Vagina (tissue), 2 donors: ENCODE results near the gene KRTAP10-12. TPM values are rescaled to one million over a fixed set of nuclear protein-coding genes. Genes with fewer than 3 reads are reported as not detected.

ENCODE experiments used
- DNase-seq, 2 donors: peaks; one replicate each; pipeline ENCODE4 v3.0.0-alpha.2; 2017; ENCODE audit errors: extremely low spot score in 2 of 2
- H3K27ac ChIP-seq: fragments of 200-600 bp; sonication (generic); one replicate; pipeline ENCODE4 v1.5.1; 2019
- H3K27me3 ChIP-seq: fragments of 200-600 bp; sonication (generic); one replicate; pipeline ENCODE4 v1.5.1; 2019
- H3K36me3 ChIP-seq, 2 donors: fragments of 200-600 bp; sonication (generic); one replicate each; pipeline ENCODE4 v1.5.1; 2017 to 2019
- H3K4me1 ChIP-seq: fragments of 200-600 bp; sonication (generic); one replicate; pipeline ENCODE4 v1.5.1; 2019
- H3K4me3 ChIP-seq, 2 donors: fragments of 200-600 bp; sonication (generic); 1 replicate in 1 of 2; 2 replicates in 1 of 2; pipeline ENCODE4 v1.5.1; 2016 to 2019
- H3K9me3 ChIP-seq: fragments of 200-600 bp; sonication (generic); one replicate; pipeline ENCODE4 v1.5.1; 2019
- CTCF ChIP-seq, 3 experiments: fragments of 450-650 bp in 2 of 3; fragments of 200-600 bp in 1 of 3; sonication (generic) in 1 of 3; IDR thresholded peaks; one replicate each; pipeline ENCODE4 v1.5.1; 2017 to 2019; ENCODE audit warnings: antibody characterized with exemption in 3 of 3, mild to moderate bottlenecking in 2 of 3, moderate library complexity in 2 of 3
- POLR2A ChIP-seq, 2 donors: fragments of 450-650 bp; IDR thresholded peaks; one replicate each; pipeline ENCODE4 v1.6.1; 2017; ENCODE audit warnings: antibody characterized with exemption in 2 of 2, mild to moderate bottlenecking in 2 of 2, moderate library complexity in 2 of 2
- POLR2AphosphoS5 ChIP-seq, 2 donors: sonication (generic); formaldehyde crosslinking; IDR thresholded peaks; one replicate each; pipeline ENCODE4 v1.9.0; 2017; ENCODE audit warnings: antibody characterized with exemption in 2 of 2, mild to moderate bottlenecking in 2 of 2, low read depth in 1 of 2; ENCODE audit not compliant: insufficient read depth in 1 of 2
- intact Hi-C: fragments of 100-400 bp; cut with DNase I; formaldehyde crosslinking; loops from one replicate; pipeline ENCODE4 v1.15.1; 2023
- total RNA-seq: library from RNA; depleted of rRNA; stranded (reverse); fragments of >200 nt; gene quantifications from one replicate; pipeline ENCODE4 v1.2.3, GENCODE V29; 2016

The KRTAP10-12 gene
- total RNA-seq, 1 donor from 2014 or later = not detected

- H3K4me1 ChIP-seq = no peaks in the 10 kb centered on the region
- DNase-seq = peak; percentile 64 to 81
- H3K27ac ChIP-seq = no peak overlapping the region
- no peak for TF ChIP-seq CTCF (IDR thresholded peaks at IDR 0.05)
- TF ChIP-seq POLR2AphosphoS5 (IDR thresholded peaks at IDR 0.05; ENCODE audit: insufficient read depth in 1 of 2, low read depth in 1 of 2) = no peak
- no peak for TF ChIP-seq POLR2A (IDR thresholded peaks at IDR 0.05)
- H3K9me3 ChIP-seq = no peaks in the 10 kb centered on the region
- H3K27me3 ChIP-seq = no peaks in the 10 kb centered on the region
- intact Hi-C loops = no loop called here
- no peaks in the 10 kb centered on the region for H3K36me3 ChIP-seq
- H3K4me3 ChIP-seq = no peak overlapping the region
These were observed 2.2 kb upstream of the KRTAP10-12 start for GRCh38 chr21:44694776-44695175.

- peak; percentile 54 to 81 for DNase-seq
- H3K4me1 ChIP-seq = no peaks in the 10 kb centered on the region
- intact Hi-C loops = no loop called here
- H3K4me3 ChIP-seq = no peak overlapping the region
- no peaks in the 10 kb centered on the region for H3K9me3 ChIP-seq
- no peaks in the 10 kb centered on the region for H3K36me3 ChIP-seq
- no peaks in the 10 kb centered on the region for H3K27me3 ChIP-seq
- no peak for TF ChIP-seq CTCF (IDR thresholded peaks at IDR 0.05)
- no peak for TF ChIP-seq POLR2AphosphoS5 (IDR thresholded peaks at IDR 0.05; ENCODE audit: insufficient read depth in 1 of 2, low read depth in 1 of 2)
- no peak for TF ChIP-seq POLR2A (IDR thresholded peaks at IDR 0.05)
- H3K27ac ChIP-seq = no peak overlapping the region
These were observed 1.8 kb upstream of the KRTAP10-12 start for GRCh38 chr21:44695184-44695583.

GRCh38 chr21:44695641-44696040 lies 1.3 kb upstream of the KRTAP10-12 start:
- peak in 1 of 2 donors; percentile 74 for DNase-seq
- Histone ChIP-seq H3K27me3 (no peaks in the 10 kb centered on the region), H3K4me1 (no peaks in the 10 kb centered on the region), H3K36me3 (no peaks in the 10 kb centered on the region), H3K27ac (no peak overlapping the region), H3K9me3 (no peaks in the 10 kb centered on the region), H3K4me3 (no peak overlapping the region)
- TF ChIP-seq CTCF (IDR thresholded peaks at IDR 0.05) (no peak), POLR2A (IDR thresholded peaks at IDR 0.05) (no peak), POLR2AphosphoS5 (IDR thresholded peaks at IDR 0.05; ENCODE audit: insufficient read depth in 1 of 2, low read depth in 1 of 2) (no peak)
- intact Hi-C loops = no loop called here

- intact Hi-C loops = no loop called here
- Histone ChIP-seq H3K4me3 (no peak overlapping the region), H3K36me3 (no peaks in the 10 kb centered on the region), H3K9me3 (no peaks in the 10 kb centered on the region), H3K4me1 (no peaks in the 10 kb centered on the region), H3K27me3 (peaks cover 3% of the 10 kb centered on the region), H3K27ac (no peak overlapping the region)
- peak; percentile 34 to 44 for DNase-seq
- TF ChIP-seq POLR2AphosphoS5 (IDR thresholded peaks at IDR 0.05; ENCODE audit: insufficient read depth in 1 of 2, low read depth in 1 of 2) = no peak
These were observed 400 bp upstream of the KRTAP10-12 start for GRCh38 chr21:44696572-44696971.

- no peaks in the 10 kb centered on the region for H3K4me1 ChIP-seq
- no peak overlapping the region for H3K27ac ChIP-seq
- H3K4me3 ChIP-seq = no peak overlapping the region
- intact Hi-C loops = no loop called here
- TF ChIP-seq POLR2AphosphoS5 (IDR thresholded peaks at IDR 0.05; ENCODE audit: insufficient read depth in 1 of 2, low read depth in 1 of 2) = no peak
- TF ChIP-seq CTCF (IDR thresholded peaks at IDR 0.05) = no peak
- TF ChIP-seq POLR2A (IDR thresholded peaks at IDR 0.05) = no peak
- H3K27me3 ChIP-seq = peaks cover 3% of the 10 kb centered on the region
- DNase-seq = peak; percentile 76 to 89
- H3K9me3 ChIP-seq = no peaks in the 10 kb centered on the region
- H3K36me3 ChIP-seq = no peaks in the 10 kb centered on the region
These were observed 1.1 kb downstream of the KRTAP10-12 start for GRCh38 chr21:44697811-44698734.
